GM12878 (cell line): ENCODE results near the gene SHISA7.
A peak's percentile ranks its signal among the peaks of the same experiment; 100 is the strongest.

Source experiments
- BHLHE40 ChIP-seq, 2 experiments: fragments of 450-650 bp in 1 of 2; IDR thresholded peaks; 2 replicates each; pipeline ENCODE4 v1.6.1; 2011 to 2017; ENCODE audit warnings: low read depth in 2 of 2, borderline replicate concordance in 1 of 2, improper control_type of control experiment in 1 of 2, low read length in 1 of 2, mild to moderate bottlenecking in 1 of 2
- CHD1 ChIP-seq: IDR thresholded peaks from 2 replicates; pipeline ENCODE4 v1.6.1; 2012; ENCODE audit warnings: low read depth, low read length, improper control_type of control experiment
- CREB1 ChIP-seq: IDR thresholded peaks from 2 replicates; pipeline ENCODE4 v1.6.1; 2012; ENCODE audit warnings: low read depth, mild to moderate bottlenecking, inconsistent platforms
- EP300 ChIP-seq, 2 experiments: fragments of 150-350 bp in 1 of 2; IDR thresholded peaks; 2 replicates each; pipeline ENCODE4 v1.6.1; 2011 to 2012; ENCODE audit warnings: low read depth in 2 of 2, low read length in 2 of 2, borderline replicate concordance in 1 of 2, improper control_type of control experiment in 1 of 2, inconsistent platforms in 1 of 2; ENCODE audit not compliant: control insufficient read depth in 1 of 2
- EZH2 ChIP-seq: IDR thresholded peaks from 2 replicates; pipeline ENCODE4 v1.6.1; 2012; ENCODE audit warnings: low read depth, mild to moderate bottlenecking, control low read depth, inconsistent platforms, low read length, borderline replicate concordance; ENCODE audit not compliant: control insufficient read depth
- HDAC2 ChIP-seq: fragments of 200-600 bp; sonication (generic); IDR thresholded peaks from 2 replicates; pipeline ENCODE4 v1.6.1; 2017
- POLR2A ChIP-seq: IDR thresholded peaks from 2 replicates; pipeline ENCODE4 v1.6.1; 2011; ENCODE audit warnings: low read depth, mild to moderate bottlenecking, low read length
- ZNF274 ChIP-seq: IDR thresholded peaks from one replicate; pipeline ENCODE4 v1.8.0; 2011; ENCODE audit not compliant: insufficient read length, insufficient read depth
- ZSCAN29 ChIP-seq: fragments of 450-650 bp; IDR thresholded peaks from 2 replicates; pipeline ENCODE4 v1.6.1; 2017; ENCODE audit warnings: mild to moderate bottlenecking, moderate library complexity
- TF ChIP-seq, protein P1 (sequence below), 3 experiments: IDR thresholded peaks in 2 of 3; conservative IDR thresholded peaks in 1 of 3; 2 replicates each; pipeline ENCODE4 v1.5.1; 2011; ENCODE audit warnings: low read depth in 3 of 3, low read length in 3 of 3, mild to moderate bottlenecking in 3 of 3, control low read depth in 2 of 3, moderate library complexity in 2 of 3, inconsistent platforms in 1 of 3, mixed read lengths in 1 of 3; ENCODE audit not compliant: control insufficient read depth in 2 of 3, insufficient read depth in 1 of 3; ENCODE audit errors: extremely low read depth in 1 of 3

GRCh38 chr19:55482156-55482961 is 39.3 kb upstream of the SHISA7 start:
- 0 out of 2 replicates have a peak, but pooled peaks have one; percentile 6 for TF ChIP-seq POLR2A
- no peak for TF ChIP-seq EZH2
- no peak for TF ChIP-seq EP300 (IDR thresholded peaks at IDR 0.05; ENCODE audit: borderline replicate concordance in 1 of 2, control insufficient read depth in 1 of 2, low read depth in 2 of 2, low read length in 2 of 2)
- TF ChIP-seq, protein P1, sequence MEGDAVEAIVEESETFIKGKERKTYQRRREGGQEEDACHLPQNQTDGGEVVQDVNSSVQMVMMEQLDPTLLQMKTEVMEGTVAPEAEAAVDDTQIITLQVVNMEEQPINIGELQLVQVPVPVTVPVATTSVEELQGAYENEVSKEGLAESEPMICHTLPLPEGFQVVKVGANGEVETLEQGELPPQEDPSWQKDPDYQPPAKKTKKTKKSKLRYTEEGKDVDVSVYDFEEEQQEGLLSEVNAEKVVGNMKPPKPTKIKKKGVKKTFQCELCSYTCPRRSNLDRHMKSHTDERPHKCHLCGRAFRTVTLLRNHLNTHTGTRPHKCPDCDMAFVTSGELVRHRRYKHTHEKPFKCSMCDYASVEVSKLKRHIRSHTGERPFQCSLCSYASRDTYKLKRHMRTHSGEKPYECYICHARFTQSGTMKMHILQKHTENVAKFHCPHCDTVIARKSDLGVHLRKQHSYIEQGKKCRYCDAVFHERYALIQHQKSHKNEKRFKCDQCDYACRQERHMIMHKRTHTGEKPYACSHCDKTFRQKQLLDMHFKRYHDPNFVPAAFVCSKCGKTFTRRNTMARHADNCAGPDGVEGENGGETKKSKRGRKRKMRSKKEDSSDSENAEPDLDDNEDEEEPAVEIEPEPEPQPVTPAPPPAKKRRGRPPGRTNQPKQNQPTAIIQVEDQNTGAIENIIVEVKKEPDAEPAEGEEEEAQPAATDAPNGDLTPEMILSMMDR (IDR thresholded peaks at IDR 0.05 in 2 of 3, conservative IDR thresholded peaks at IDR 0.05 in 1 of 3; ENCODE audit: control insufficient read depth in 2 of 3, extremely low read depth in 1 of 3, insufficient read depth in 1 of 3, low read depth in 3 of 3, low read length in 3 of 3), result no peak
- no peak for TF ChIP-seq CREB1
- no peak for TF ChIP-seq CHD1
- TF ChIP-seq ZNF274, result no peak
- no peak for TF ChIP-seq ZSCAN29
- TF ChIP-seq HDAC2, result no peak
- no peak for TF ChIP-seq BHLHE40 (IDR thresholded peaks at IDR 0.05; ENCODE audit: borderline replicate concordance in 1 of 2, low read depth in 2 of 2, low read length in 1 of 2)
